Activated gamma-delta T cell (primary cell): ENCODE results near the gene CD33.

ENCODE experiments used
- DNase-seq: peaks from one replicate; lab custom pipeline; 2025; lab: John Stamatoyannopoulos, UW

Gene CD33

GRCh38 chr19:51258165-51259160 is 33.6 kb downstream of the CD33 start:
- no peak for DNase-seq

GRCh38 chr19:51259348-51260245 is 34.7 kb downstream of the CD33 start:
- no peak for DNase-seq

GRCh38 chr19:51263808-51264207 is 38.9 kb downstream of the CD33 start:
- DNase-seq: no peak

- no peak for DNase-seq
These were observed 46.2 kb downstream of the CD33 start for GRCh38 chr19:51271067-51271466.

- no peak for DNase-seq
These were observed 47.4 kb downstream of the CD33 start for GRCh38 chr19:51272183-51272810.

GRCh38 chr19:51274049-51274770 is 49.3 kb downstream of the CD33 start:
- no peak for DNase-seq

- DNase-seq: no peak
These were observed 52.2 kb downstream of the CD33 start for GRCh38 chr19:51277112-51277511.

- no peak for DNase-seq
These were observed 57.5 kb downstream of the CD33 start for GRCh38 chr19:51282335-51282734.

- no peak for DNase-seq
These were observed 60.8 kb downstream of the CD33 start for GRCh38 chr19:51285682-51286081.
